Activated CD4-positive, alpha-beta T cell treated with anti-CD3 and anti-CD28 coated beads, Interleukin-2, amount 50 U/mL, for 24 hours (primary cell): ENCODE data around the gene SUZ12.
"Not testable (repeated sequence)": the region's sequence is repeated elsewhere in the genome, so short reads cannot be mapped to it uniquely, and the experiment has no call there.

Experiments used
- DNase-seq, 2 donors: peaks; one replicate each; pipeline ENCODE4 v3.0.0-alpha.2; 2020; ENCODE audit warnings: low read depth in 1 of 2, low spot score in 1 of 2

Gene SUZ12

DNA sequence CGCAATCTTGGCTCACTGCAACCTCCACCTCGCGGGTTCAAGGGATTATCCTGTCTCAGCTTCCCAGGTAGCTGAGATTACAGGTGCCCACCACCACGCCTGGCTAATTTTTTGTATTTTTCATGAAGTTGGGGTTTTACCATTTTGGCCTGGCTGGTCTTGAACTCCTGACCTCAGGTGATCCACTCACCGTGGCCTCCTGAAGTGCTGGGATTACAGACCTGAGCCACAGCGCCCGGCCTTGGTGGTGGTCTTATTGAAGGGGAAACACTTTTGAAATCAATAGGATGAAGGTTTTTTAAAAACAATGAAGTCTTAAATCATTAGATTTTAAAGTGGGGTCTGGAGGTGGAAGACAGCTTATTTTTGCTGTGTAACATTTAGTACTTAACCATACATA is 5.6 kb downstream of the SUZ12 start:
- DNase-seq = not testable (repeated sequence)

DNA sequence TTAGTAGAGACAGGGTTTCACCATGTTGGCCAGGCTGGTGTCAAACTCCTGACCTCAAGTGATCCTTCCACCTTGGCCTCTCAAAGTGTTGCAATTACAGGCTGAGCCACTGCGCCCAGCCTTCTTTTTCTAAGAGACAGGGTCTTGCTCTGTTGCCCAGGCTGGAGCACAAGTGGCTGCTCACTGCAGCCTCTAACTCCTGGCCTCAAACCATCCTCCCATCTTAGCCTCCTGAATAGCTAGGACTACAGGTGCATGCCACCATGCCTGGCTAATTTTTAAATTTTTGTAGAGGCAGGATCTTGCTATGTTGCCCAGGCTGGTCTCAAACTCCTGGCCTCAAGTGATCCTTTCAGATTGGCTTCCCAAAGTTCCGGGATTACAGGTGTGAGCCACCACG is 15.1 kb downstream of the SUZ12 start:
- DNase-seq = not testable (repeated sequence)

DNA sequence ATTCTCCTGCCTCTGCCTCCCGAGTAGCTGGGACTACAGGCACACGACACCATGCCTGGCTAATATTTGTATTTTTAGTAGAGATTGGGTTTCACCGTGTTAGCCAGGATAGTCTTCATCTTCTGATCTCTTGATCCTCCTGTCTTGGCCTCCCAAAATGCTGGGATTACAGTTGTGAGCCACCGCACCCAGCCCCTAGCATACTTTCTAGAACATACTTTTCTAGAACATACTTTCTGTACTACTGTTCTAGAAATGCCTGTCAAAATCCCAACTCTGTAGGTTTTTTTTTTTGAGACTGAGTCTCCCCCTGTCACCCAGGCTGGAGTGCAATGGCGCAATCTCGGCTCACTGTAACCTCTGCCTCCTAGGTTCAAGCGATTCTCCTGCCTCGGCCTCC is 27.3 kb downstream of the SUZ12 start:
- not testable (repeated sequence) for DNase-seq

DNA sequence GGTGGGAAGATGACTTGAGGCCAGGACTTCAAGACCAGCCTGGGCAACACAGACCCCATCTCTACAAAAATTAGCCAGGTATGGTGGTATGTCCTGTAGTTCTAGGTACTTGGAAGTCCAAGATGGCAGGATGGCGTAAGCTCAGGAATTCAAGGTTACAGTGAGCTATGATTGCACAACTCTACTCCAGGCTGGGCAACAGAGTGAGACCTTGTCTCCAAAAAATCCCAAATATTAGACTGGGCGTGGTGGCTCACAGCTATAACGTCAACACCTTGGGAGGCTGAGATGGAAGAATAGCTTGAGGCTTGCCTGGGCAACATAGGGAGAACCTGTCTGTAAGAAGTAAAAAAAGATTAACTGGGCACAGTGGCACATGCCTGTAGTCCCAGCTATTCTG is 30.8 kb downstream of the SUZ12 start:
- no peak for DNase-seq

DNA sequence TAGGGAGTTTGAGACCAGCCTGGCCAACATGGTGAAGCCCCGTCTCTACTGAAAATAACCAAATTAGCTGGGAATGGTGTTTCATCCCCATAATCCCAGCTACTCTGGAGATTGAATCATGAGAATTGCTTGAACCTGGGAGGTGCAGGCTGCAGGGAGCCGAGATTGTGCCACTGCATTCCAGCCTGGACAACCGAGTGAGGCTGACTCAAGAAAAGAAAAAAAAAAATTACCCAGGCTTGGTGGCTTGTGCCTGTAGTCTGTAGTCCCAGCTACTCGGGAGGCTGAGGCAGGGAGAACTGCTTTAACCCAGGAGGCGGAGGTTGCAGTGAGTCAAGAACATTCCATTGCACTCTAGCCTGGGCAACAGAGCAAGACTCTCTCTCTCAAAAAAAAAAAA is 33.6 kb downstream of the SUZ12 start:
- DNase-seq = not testable (repeated sequence)

DNA sequence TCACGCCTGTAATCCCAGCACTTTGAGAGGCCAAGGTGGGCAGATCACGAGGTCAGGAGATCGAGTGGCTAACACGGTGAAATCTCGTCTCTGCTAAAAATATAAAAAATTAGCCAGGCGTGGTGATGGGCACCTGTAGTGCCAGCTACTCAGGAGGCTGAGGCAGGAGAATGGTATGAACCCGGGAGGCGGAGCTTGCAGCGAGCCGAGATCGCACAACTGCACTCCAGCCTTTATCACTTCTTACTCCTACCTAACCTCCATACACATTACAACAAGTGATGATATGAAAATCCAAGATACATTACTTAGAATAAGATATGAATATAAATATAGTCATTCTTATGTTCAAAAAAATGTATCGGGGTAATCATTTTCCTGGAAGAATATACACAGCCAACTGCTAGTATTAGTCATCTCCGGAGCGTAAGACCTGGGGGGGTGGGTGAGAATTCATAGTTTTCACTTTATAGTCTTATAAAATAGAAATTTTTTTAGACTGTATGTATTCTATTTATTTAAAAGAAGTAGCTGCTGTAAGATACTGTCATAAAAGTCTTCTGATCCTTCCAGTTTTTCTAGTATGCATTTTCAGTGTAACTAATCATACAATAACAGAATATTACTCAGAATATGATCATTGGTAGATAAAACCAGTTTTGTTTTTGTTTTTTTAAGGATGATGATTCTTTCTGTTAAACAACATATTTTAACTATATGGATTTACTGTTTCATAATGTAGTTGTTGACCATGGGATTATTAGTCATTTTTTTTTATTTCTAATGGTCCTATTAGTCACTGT is 37.7 kb downstream of the SUZ12 start:
- not testable (repeated sequence) for DNase-seq

DNA sequence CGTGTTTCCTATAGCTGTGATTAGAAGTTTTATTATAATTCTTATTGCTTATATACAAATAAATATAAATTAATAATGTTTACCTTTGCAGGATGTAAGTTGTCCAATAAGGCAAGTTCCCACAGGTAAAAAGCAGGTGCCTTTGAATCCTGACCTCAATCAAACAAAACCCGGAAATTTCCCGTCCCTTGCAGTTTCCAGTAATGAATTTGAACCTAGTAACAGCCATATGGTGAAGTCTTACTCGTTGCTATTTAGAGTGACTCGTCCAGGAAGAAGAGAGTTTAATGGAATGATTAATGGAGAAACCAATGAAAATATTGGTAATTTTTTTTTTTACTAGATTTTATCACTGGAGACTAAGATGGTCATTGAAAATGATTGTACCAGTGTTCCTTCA is 38.6 kb downstream of the SUZ12 start:
- DNase-seq = not testable (repeated sequence)

DNA sequence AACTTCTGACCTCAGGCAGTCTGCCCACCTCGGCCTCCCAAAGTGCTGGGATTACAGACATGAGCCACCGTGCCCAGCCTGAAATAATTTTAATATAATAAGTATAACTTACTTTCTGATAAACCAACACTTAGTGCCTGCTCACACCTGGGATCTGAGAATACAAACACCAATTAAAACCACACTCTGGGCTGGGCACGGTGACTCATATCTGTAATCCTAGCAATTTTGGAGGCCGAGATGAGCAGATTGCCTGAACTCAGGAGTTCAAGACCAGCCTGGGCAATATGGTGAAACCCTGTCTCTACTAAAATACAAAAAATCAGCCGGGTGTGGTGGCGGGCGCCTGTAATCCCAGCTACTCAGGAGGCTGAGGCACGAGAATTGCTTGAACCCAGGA is 55.0 kb downstream of the SUZ12 start:
- DNase-seq = not testable (repeated sequence)

DNA sequence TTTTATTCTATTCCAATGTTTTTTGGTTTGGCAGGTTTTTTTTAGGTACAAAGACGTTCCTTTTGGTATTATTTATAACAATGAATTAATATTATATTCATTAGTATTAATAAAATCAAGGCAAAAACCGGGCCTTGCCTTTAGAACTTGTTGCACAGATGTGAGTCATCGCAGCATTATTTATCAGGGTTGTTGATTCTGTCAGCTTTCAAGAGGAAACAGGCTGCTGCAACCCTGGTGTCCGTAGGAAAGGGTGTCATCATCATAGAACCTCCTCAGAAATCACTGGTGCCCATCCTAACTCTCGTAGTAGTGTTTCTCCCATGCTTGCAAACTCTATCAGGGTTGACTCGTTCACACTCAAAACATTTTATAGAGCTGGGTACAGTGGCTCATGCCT is 60.2 kb downstream of the SUZ12 start:
- no peak for DNase-seq

DNA sequence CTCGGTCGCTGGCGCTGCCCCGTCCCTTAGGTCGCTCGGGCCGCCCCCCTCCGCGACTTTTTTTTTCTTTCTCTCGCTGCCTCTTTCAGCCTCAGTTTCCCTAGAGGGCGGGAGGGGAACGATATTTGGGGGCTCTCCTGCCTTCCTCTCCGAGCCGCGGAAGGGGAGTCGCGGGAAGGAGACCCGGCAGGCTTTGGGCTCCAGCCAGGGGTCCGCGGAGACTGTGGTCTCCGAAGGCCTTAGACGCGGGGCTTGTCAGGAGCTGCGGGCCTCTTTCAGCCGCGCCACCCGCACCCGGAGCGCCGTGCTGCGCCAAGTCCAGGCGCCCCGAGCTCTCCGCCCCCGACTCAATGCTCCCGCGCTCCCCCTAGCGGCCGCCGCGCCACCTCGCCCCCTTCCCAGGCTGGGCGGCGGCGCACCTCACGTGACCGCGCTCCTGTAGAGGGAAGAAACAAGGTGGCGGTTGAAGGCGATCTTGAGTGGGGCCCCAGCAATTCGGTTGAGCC is 70.2 kb downstream of the SUZ12 start, which contains the start of gene LRRC37B:
Gene LRRC37B (plus strand): TSS at position 427 of the 506 bp plus-strand sequence. CDS start 14,010 bp downstream, outside the sequence.
- peak; percentile 83 to 89 for DNase-seq

DNA sequence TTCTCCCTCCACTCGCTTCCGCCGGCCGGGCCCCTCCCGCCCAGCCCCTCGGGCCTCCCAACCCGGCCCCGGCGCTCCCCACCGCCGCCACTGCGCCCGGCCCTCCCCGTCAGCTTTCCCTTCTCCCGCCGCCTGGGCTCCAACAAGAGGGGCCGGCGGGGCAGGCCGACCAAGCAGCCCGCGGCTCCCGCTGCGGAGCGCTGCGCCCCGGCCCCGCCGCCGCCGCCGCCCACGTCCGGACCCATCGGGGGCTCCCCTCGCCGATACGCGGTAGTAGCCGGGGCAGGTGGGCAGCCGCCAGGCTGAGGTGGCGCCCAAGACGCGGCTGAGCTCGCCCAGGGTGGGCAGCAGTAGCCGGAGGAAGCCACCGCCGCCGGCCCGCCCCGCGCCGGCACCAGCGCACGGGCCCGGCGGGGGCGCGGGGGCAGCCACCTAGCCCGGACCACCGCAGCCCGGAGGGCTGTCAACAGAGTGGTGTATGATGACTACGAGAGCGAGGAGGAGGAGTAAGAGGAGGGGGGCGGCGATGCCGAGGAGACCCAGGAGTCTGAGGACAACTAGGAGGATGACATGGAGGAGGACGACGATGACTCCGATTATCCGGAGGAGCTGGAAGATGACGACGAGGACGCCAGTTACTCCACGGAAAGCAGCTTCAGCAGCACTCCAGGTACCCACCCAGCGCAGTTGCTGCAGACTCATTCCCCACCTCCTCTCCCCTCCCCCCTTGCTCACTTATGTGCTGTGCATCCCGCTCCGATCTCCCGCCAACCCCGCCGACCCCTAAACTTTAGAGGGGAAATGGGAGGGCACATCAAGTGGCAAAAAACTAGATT is 70.9 kb downstream of the SUZ12 start:
- DNase-seq = peak; percentile 9 to 22

DNA sequence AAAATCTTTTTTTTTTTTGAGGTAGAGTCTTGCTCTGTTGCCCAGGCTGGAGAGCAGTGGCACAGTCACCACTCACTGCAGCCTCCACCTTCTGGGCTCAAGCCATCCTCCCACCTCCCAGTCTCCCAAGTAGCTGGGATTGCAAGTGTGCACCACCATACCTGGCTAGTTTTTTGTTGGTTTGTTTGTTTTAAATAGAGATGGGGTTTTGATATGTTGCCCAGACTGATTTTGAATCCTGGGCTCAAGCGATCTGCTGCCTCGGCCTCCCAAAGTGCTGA is 72.4 kb downstream of the SUZ12 start:
- DNase-seq = no peak

DNA sequence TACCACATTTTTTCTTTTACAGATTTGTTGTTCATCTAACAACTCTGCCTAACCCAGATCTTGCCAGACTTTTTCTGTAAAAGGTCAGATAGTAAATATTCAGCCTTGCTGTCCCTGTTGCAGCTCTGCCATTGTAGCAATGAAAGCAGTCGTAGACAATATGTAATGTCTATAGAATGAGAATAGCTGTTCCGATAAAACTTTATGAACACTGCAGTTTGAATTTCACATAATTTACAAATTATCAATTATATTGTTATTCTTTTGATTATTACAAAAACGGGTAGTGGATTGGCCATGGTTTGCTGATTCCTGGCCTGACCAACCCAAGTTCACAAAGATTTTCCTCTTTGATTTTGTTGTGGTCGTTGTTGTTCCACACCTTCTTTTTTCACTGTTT is 73.3 kb downstream of the SUZ12 start:
- DNase-seq = no peak

DNA sequence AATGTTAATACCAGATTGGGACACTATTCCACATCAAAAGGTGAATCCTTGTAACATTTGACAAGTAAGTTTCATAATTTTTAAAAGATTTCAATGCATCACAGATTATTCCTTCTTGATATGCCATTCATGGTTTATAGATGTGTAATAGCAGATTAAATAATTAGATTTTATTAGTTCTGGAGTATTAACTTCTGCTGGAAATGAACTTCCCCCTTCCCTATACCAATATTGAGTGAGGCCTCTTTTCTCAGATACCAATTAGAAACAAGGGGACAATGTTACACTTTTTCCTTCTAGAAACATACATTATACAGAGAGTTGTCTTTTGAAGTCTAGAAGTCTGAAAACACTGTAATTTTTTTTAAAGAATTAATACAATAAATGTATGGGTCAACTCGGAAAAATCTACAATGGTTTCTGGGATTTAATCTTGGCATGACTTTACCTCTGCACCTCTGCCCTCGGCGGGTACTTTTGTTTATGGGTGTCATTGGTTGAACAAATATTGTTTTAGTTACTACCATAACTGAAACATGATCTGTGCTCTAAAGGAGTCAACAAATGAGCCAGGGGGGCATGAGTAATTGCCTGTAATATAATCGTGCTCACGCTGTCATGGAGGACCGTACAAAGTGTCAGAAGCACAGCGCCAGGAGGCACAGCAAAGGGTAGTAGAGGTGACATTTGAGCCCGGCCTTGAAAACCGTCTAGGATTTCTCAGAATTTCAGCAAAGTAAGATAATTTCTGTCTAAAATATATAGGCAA is 78.6 kb downstream of the SUZ12 start:
- DNase-seq = no peak

DNA sequence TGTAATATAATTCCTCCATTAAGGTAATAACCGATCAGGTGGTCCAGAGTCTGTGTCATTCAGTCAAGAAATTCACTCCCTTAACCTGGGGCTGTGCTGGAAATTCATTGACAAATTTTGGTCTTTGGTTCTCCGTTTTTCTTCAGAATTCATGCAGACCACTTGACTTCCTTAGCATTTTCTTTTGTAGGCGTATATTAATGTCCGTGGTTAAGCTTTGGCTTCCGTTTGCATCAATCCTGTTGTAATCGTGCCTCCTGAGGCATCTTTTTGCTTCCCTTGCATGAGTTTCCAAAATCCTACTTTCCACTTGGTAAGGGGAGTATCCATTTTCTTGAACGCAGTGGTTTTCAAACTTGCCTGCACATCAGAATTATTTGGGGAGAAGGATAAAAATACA is 79.4 kb downstream of the SUZ12 start:
- no peak for DNase-seq

DNA sequence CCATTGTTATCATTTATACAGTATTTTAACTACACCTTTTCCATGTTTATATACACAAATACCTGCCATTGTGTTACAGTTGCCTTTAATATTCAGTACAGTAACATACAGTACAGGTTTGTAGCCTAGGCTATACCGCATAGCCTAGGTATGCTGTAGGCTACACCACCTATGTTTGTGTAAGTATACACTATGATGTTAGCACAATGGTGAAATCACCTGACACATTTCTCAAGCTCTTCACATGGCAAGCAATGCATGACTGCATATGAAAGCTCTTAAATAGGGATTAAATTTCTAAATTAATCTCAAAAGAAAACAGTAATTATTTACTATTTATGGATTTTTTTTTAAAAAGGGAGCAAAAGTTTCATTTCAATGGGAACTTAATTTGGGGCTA is 82.4 kb downstream of the SUZ12 start:
- no peak for DNase-seq

DNA sequence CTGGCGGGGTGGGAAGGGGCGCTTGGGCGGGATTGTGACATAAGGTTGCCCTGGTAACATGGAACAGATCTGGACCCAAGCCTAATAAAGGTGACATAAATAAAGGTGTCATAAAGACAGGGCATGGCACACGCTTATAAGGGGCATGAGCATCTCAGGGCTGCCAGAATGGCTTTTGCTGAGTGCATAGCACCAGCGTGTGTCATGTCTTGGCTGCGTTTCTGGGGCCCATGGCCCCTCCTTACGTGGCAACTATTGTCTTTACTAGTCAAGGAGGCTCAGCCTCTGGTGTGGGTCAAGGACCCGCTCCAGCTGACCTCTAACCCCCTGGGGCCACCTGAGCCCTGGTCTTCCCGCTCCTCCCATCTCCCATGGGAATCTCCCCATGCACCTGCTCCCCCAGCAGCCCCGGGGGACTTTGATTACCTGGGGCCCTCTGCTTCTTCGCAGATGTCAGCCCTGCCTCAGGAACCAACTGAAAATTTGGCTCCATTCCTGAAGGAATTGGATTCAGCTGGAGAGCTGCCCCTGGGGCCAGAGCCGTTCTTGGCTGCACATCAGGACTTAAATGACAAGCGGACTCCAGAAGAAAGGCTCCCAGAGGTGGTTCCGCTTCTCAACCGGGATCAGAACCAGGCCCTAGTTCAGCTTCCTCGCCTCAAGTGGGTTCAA is 84.3 kb downstream of the SUZ12 start:
- DNase-seq = no peak

DNA sequence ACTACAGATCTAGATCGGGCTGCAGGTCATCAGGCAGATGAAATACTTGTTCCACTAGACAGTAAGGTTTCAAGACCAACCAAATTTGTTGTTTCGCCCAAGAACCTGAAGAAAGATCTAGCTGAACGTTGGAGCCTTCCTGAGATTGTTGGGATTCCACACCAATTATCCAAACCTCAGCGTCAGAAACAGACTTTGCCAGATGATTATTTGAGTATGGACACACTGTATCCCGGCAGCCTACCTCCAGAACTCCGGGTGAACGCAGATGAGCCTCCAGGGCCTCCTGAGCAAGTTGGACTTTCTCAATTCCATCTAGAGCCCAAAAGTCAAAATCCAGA is 84.8 kb downstream of the SUZ12 start:
- no peak for DNase-seq

DNA sequence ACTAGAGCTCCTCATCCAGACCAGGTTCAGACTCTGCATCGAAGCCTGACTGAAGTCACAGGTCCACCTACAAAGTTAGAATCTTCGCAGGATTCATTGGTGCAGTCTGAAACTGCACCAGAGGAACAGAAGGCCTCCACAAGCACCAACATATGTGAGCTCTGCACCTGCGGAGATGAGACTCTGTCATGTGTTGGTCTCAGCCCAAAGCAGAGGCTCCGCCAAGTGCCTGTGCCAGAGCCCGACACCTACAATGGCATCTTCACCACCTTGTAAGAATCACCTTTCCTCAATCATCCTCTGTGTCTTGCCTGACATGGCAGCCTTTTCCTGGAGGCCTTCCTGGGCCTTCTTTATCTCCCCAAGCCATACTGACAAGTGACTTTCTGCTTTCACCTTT is 85.7 kb downstream of the SUZ12 start:
- DNase-seq = not testable (repeated sequence)

DNA sequence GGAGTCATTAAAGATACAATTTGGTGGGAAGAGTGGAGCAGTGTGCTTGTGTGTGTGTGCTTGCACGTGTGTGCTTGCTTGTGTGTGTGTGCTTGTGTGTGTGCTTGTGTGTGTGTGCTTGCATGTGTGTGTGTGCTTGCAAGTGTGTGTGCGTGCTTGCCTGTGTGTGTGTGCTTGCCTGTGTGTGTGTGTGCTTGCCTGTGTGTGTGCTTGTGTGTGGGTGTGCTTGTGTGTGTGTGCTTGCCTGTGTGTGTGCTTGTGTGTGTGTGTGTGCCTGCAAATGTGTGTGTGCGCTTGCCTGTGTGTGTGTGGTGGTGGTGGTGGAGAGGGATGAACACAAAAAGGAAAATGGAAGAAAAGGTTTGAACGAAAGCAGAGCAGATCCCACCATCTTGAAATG is 90.5 kb downstream of the SUZ12 start:
- DNase-seq = not testable (repeated sequence)

DNA sequence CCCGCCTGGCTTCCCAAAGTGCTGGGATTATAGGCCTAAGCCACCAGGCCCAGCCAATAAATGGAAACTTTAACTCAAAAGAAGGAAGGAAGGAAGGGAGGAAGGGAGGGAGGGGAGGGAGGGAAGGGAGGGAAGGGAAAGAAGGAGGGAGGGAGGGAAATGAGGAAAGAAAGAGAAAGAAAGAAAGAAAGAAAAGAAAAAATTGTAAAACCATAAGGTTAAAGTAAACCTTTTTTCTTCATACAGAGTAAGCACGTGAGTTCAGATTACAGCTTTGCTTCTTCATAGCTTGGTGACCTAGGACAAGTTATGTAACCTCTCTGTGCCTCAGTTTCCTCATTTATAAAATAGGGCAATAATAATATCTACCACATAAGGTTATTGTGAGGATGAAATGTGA is 96.4 kb downstream of the SUZ12 start:
- no peak for DNase-seq
